Inflammatory macrophage treated with lipopolysaccharide for 1 hour (primary cell): ENCODE results near the gene S100A6.

Experiments
- DNase-seq, 2 donors: peaks; one replicate each; pipeline ENCODE4 v3.0.0-alpha.2; 2020 to 2022

S100A6 gene

DNA sequence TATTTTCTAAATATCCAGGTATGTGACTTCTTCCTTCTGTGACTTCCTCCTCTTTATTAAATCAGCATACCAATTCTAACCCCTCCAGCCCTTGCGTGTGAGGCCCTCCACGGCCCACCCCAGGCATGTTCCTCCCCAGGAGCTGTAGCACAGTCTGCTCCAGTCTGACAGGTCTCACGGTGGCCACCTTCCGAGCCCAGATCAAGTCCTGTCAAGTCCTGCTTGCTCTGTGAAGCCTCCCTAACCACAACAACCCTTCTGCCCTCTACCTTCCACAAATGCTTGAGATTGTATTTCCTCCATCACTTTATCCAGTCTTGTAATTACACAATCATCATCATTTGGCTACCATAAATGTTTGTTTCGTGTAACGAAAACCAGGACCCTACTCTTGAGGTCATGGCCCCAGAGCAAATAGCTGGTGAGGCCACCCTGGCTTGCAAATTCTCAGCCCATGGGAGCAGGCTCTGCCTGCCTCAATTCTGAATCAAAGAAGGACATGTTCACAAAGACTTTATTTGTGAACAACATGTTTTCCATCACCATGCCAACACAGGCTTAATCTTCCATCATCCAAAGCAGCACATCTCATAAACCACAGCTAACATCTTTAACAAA, 42.3 kb downstream of the S100A6 start:
- DNase-seq, result no peak

DNA sequence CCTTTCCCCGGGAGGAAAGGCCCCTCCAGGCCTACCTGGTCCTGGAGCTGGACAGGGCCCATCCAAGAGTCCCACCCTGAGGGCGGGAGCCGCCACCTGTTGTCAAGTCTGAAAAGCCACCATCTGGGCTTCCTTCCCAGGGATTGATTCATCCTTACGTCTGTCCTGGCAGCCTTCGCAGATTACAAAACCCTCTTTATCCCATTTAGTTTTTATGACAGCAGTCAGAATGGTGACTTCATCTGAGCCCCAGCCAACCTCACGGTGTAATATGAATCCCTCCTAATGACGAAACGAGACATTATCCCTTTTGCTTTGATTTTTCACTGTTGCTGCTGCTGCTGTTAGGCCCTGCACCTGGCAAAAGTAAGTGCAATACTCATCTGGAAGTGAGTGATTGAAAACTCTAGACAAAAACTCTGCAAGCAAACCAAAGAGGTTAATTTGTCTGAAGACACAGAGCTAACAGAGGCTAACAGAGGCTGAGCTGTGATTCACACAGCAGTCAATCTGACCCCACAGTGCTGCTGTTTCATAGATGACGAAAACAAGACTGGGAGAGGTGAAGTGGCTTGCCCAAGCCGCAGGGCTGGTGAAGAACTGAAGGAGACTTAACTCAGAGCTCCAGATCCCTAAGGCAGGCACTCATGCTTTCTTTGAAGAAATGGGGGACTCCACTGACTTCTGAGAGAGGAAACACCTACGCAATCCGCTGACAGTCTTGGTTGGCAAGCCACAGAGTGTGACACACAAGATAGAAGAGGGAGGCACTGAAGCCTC, 45.3 kb downstream of the S100A6 start:
- DNase-seq, result peak; percentile 81 to 86

DNA sequence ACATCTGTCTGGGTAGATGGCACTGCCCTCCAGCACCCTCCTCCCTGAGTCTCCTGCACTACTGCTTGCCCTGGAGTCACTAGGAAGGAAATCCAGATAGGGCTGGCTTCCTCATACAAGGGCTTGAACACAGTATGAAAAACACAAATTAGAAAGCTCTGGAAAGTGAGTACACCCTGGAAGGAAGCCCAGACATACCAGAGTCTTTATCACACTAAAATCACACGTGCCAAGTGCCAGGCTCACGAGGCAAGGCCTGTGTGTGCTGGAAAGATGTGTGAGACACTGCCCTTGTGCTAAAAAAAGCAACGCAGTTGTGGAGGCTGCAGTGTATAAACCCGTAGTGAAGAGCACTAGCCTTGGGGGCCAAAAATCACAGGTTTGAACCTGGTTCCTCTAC, 47.1 kb downstream of the S100A6 start:
- no peak for DNase-seq

DNA sequence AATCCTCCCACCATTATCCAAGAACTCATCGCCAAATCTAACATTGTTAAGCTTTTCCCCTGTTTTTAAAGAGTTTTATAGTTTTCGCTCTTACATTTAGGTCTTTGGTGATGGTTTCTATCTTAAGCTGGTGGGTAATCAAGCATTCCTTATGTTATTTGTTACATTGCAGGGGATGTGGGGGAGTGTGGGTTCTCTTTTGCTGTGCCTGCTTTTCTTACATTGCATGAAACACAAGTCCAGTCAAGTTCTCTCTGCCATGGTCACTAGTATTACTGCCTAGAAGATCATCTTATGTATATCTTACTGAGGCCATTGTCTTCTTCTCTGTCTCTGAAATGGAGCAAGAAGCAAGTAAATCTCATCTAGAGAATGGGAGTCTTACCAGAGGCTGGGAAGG, 48.1 kb downstream of the S100A6 start:
- no peak for DNase-seq

DNA sequence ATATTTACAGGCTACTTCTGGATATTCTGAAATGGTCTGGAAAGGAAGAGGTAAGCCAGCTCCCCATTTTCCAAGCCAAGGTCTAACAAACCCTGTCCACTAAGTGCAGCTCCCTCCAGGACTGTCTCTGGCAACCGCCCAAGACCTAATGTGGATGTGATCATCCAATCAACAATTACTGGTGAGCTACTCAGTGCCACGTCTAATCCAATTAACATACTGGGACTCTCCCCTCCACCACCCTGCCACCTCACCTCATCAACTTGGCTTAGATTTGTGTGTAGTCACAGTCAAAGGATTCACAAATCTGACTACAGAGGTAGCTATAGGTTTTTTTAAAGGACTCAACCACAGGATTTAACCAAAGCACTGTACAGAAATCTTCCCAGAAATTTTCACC, 49.9 kb downstream of the S100A6 start:
- no peak for DNase-seq
